ENCODE data around the gene CACNB2. TPM values are rescaled to one million over a fixed set of nuclear protein-coding genes. Genes with fewer than 3 reads are reported as not detected.

Gene CACNB2
- total RNA-seq, 4 donors from 2014 or later = 0.16 to 2.4 (median 1.8) TPM

- TF ChIP-seq, protein P1, sequence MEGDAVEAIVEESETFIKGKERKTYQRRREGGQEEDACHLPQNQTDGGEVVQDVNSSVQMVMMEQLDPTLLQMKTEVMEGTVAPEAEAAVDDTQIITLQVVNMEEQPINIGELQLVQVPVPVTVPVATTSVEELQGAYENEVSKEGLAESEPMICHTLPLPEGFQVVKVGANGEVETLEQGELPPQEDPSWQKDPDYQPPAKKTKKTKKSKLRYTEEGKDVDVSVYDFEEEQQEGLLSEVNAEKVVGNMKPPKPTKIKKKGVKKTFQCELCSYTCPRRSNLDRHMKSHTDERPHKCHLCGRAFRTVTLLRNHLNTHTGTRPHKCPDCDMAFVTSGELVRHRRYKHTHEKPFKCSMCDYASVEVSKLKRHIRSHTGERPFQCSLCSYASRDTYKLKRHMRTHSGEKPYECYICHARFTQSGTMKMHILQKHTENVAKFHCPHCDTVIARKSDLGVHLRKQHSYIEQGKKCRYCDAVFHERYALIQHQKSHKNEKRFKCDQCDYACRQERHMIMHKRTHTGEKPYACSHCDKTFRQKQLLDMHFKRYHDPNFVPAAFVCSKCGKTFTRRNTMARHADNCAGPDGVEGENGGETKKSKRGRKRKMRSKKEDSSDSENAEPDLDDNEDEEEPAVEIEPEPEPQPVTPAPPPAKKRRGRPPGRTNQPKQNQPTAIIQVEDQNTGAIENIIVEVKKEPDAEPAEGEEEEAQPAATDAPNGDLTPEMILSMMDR (IDR thresholded peaks at IDR 0.05; ENCODE audit: low read depth) = no peak
Observed at GRCh38 chr10:18571076-18571475, 430.9 kb downstream of the CACNB2 start.

DNA sequence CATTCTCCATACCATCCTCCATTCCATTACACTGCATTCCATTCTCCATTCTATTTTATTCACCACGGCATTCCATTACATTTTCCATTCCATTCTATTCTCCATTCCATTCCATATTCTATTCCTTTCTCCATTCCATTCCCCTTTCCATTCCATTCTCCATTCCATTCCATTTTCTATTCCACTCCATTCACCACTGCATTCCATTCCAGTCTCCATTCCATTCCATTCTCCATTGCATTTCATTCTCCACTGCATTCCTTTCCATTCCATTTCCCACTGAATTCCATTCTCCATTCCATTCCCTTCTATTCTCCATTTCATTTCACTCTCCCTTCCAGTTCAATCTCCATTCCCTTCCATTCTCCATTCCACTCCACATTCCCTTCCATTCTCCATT, 431.6 kb downstream of the CACNB2 start:
- TF ChIP-seq, protein P1 (IDR thresholded peaks at IDR 0.05; ENCODE audit: low read depth) = no peak

GRCh38 chr10:18572959-18573561, 432.8 kb downstream of the CACNB2 start:
- TF ChIP-seq, protein P1 (IDR thresholded peaks at IDR 0.05; ENCODE audit: low read depth) = no peak

DNA sequence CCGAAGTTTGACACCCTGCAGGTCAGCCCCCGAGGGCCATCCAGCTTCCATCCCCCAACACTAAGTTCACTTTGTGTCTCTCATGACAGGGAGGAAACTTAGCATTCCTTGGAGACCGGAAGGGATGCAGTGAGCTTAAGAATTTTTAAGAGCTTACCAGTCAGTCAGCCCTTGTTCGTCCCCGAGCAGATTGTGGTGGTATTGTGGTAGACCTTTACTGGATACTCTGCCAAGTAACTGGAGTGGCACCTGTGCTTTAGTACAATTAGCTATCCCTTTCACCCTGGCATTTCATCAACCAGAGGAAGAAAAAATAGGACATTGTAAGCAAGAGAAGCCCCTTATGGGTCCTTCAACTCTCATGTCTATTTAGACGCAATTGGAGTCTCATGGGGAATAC, 436.4 kb downstream of the CACNB2 start:
- TF ChIP-seq, protein P1 (IDR thresholded peaks at IDR 0.05; ENCODE audit: low read depth) = no peak

GRCh38 chr10:18577823-18578685, 437.8 kb downstream of the CACNB2 start:
- TF ChIP-seq, protein P1 (IDR thresholded peaks at IDR 0.05; ENCODE audit: low read depth) = no peak

DNA sequence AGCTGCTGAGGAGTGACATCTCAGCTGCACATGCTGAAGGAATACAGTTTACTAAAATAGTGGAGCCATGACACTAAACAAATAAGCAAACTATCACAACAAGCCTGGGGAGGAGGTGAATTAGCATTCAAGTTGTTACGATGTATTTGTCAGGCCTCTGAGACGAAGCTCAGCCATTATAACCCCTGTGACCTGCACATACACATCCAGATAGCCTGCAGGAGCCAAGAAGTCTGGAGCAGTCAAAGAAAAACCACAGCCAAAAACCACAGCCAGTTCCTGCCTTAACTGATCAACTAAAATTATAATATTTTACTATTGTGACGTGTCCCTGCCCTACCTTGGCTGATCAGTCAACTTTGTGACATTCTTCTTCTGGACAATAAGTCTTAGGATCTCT, 442.6 kb downstream of the CACNB2 start:
- TF ChIP-seq, protein P1 (IDR thresholded peaks at IDR 0.05; ENCODE audit: low read depth) = no peak

GRCh38 chr10:18583575-18584270, 443.5 kb downstream of the CACNB2 start:
- TF ChIP-seq, protein P1 (IDR thresholded peaks at IDR 0.05; ENCODE audit: low read depth) = no peak

All from subcutaneous adipose tissue (tissue), 4 donors.